ENCODE data around the gene DKK3.

Gene DKK3

DNA sequence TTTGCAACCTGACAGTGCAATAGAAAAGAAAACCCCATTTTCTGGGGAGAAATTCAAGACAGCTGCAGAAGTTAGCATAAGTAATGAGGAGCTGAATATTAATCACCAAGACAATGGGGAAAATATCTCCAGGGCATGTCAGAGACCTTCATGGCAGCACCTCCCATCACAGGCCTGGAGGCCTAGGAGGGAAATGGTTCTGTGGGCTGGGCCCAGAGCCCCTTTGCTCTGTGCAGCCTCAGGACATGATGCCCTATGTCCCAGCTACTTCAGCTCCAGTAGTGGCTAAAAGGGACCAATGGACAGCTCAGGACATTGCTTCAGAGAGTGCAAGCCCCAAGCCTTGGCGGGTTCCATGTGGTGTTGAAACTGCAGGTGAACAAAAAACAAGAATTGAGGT, 14.6 kb upstream of the DKK3 start:
- Histone ChIP-seq H3K79me2 (ENCODE audit: insufficient read depth, low read length) (no peaks in the 10 kb centered on the region), H3K4me2 (ENCODE audit: low read depth, low read length, poor library complexity, severe bottlenecking) (no peak overlapping the region), H2AFZ (ENCODE audit: low read depth, low read length, severe bottlenecking) (no peak overlapping the region), H4K20me1 (ENCODE audit: low read depth, low read length) (no peaks in the 10 kb centered on the region), H3K9ac (ENCODE audit: low read length) (no peak overlapping the region), H3K27ac (ENCODE audit: low read depth, low read length) (no peak overlapping the region), H3K9me3 (ENCODE audit: insufficient read depth, low read length) (peaks cover 12% of the 10 kb centered on the region; the same call in 1 of the 2 replicates), H3K27me3 (ENCODE audit: low read length) (no peaks in the 10 kb centered on the region), H3K4me3 (ENCODE audit: insufficient read depth, low read length, poor library complexity, severe bottlenecking) (no peak overlapping the region), H3F3A (ENCODE audit: insufficient read depth) (no peaks in the 10 kb centered on the region), H3K9me2 (replicated peaks; ENCODE audit: insufficient read depth, low read length) (no peaks in the 10 kb centered on the region), H3K36me3 (ENCODE audit: low read length) (no peaks in the 10 kb centered on the region)
- TF ChIP-seq, protein P1, sequence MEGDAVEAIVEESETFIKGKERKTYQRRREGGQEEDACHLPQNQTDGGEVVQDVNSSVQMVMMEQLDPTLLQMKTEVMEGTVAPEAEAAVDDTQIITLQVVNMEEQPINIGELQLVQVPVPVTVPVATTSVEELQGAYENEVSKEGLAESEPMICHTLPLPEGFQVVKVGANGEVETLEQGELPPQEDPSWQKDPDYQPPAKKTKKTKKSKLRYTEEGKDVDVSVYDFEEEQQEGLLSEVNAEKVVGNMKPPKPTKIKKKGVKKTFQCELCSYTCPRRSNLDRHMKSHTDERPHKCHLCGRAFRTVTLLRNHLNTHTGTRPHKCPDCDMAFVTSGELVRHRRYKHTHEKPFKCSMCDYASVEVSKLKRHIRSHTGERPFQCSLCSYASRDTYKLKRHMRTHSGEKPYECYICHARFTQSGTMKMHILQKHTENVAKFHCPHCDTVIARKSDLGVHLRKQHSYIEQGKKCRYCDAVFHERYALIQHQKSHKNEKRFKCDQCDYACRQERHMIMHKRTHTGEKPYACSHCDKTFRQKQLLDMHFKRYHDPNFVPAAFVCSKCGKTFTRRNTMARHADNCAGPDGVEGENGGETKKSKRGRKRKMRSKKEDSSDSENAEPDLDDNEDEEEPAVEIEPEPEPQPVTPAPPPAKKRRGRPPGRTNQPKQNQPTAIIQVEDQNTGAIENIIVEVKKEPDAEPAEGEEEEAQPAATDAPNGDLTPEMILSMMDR (IDR thresholded peaks at IDR 0.05; ENCODE audit: insufficient read depth, low read length, poor library complexity, severe bottlenecking): no peak
- TF ChIP-seq EZH2phosphoT487 (conservative IDR thresholded peaks at IDR 0.05; ENCODE audit: low read length): no peak

DNA sequence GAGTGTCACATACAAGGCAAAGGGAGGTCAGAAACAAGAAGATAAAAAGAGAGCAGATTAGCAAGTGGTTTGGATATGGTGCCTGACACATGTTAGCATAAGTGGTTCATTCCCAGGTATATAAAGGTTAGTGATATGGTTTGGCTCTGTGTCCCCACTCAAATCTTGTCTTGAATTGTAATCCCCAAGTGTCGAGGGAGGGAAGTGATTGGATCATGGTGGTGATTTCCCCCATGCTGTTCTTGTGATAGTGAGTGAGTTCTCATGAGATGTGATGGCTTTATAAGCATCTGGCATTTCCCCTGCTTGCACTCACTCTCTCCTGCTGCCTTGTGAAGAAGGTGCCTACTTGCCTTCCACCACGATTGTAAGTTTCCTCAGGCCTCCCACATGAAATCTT, 12.1 kb upstream of the DKK3 start:
- Histone ChIP-seq H2AFZ (ENCODE audit: low read depth, low read length, severe bottlenecking) (no peak overlapping the region), H3K4me2 (ENCODE audit: low read depth, low read length, poor library complexity, severe bottlenecking) (no peak overlapping the region), H3K36me3 (ENCODE audit: low read length) (no peaks in the 10 kb centered on the region), H3K79me2 (ENCODE audit: insufficient read depth, low read length) (no peaks in the 10 kb centered on the region), H3K9me3 (ENCODE audit: insufficient read depth, low read length) (peaks cover 12% of the 10 kb centered on the region; the same call in 1 of the 2 replicates), H3K9me2 (replicated peaks; ENCODE audit: insufficient read depth, low read length) (no peaks in the 10 kb centered on the region), H4K20me1 (ENCODE audit: low read depth, low read length) (no peaks in the 10 kb centered on the region), H3K4me3 (ENCODE audit: insufficient read depth, low read length, poor library complexity, severe bottlenecking) (no peak overlapping the region), H3K9ac (ENCODE audit: low read length) (no peak overlapping the region), H3K27ac (ENCODE audit: low read depth, low read length) (no peak overlapping the region), H3F3A (ENCODE audit: insufficient read depth) (no peaks in the 10 kb centered on the region), H3K27me3 (ENCODE audit: low read length) (no peaks in the 10 kb centered on the region)
- TF ChIP-seq EZH2phosphoT487 (conservative IDR thresholded peaks at IDR 0.05; ENCODE audit: low read length): no peak

DNA sequence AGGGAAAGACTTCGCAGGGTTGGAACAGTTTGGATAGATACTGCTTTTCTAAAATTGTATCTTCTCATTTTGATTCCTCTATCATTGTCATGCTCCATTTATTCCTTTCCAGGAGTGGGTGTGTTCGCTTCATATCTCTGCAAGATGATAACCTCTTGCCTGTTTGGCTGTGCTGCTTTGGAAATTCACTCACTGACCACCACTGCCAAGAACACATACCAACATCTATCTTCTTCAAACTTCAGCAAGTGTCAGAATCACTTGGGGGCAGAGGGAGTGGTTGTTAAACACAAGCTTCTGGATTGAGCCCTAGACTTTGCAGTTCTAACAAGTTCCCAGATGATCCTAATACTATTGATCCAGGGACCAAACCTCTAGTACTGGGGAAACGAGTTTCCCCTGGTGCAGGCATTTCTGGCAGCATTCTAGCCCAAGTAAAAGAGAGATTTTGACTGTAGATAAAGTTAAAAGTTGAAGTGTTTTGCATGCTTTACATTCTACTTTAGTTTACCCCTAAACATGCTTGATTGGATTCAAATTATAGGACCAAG, 11.5 kb upstream of the DKK3 start:
- H3K27me3 ChIP-seq (ENCODE audit: low read length): no peaks in the 10 kb centered on the region
- no peak overlapping the region for H3K4me3 ChIP-seq (ENCODE audit: insufficient read depth, low read length, poor library complexity, severe bottlenecking)
- H4K20me1 ChIP-seq (ENCODE audit: low read depth, low read length): no peaks in the 10 kb centered on the region
- no peak overlapping the region for H2AFZ ChIP-seq (ENCODE audit: low read depth, low read length, severe bottlenecking)
- no peak overlapping the region for H3K9ac ChIP-seq (ENCODE audit: low read length)
- H3K4me2 ChIP-seq (ENCODE audit: low read depth, low read length, poor library complexity, severe bottlenecking): no peak overlapping the region
- no peaks in the 10 kb centered on the region for H3K9me2 ChIP-seq (replicated peaks; ENCODE audit: insufficient read depth, low read length)
- H3F3A ChIP-seq (ENCODE audit: insufficient read depth): no peaks in the 10 kb centered on the region
- H3K36me3 ChIP-seq (ENCODE audit: low read length): no peaks in the 10 kb centered on the region
- TF ChIP-seq, protein P1 (IDR thresholded peaks at IDR 0.05; ENCODE audit: insufficient read depth, low read length, poor library complexity, severe bottlenecking): no peak
- no peak for TF ChIP-seq EZH2phosphoT487 (conservative IDR thresholded peaks at IDR 0.05; ENCODE audit: low read length)
- no peaks in the 10 kb centered on the region for H3K79me2 ChIP-seq (ENCODE audit: insufficient read depth, low read length)
- H3K9me3 ChIP-seq (ENCODE audit: insufficient read depth, low read length): peaks cover 12% of the 10 kb centered on the region; the same call in 1 of the 2 replicates
- no peak overlapping the region for H3K27ac ChIP-seq (ENCODE audit: low read depth, low read length)

DNA sequence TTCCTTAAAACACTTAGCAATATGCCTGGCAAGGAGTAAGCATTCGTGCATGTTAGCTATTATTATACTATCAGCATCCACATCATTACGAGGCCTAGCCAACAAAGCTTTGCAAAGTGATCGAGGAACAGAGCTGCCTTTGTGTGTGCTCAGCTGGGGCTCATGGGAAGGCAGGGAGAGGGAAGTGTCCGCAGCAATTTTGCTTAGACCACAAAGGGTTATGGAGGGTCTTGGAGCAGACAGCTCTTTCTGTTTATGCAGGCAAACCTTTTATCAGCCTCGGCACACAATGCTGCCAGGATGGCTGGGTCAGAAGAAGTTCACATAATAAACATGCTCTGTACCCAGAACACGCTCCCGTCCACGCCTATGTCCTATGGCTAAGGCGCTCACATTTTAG, 10.9 kb upstream of the DKK3 start:
- Histone ChIP-seq H3K4me3 (ENCODE audit: insufficient read depth, low read length, poor library complexity, severe bottlenecking) (no peak overlapping the region), H3F3A (ENCODE audit: insufficient read depth) (no peaks in the 10 kb centered on the region), H3K9me2 (replicated peaks; ENCODE audit: insufficient read depth, low read length) (no peaks in the 10 kb centered on the region), H3K27me3 (ENCODE audit: low read length) (no peaks in the 10 kb centered on the region), H3K9me3 (ENCODE audit: insufficient read depth, low read length) (peaks cover 6% of the 10 kb centered on the region; the same call in 1 of the 2 replicates), H3K27ac (ENCODE audit: low read depth, low read length) (no peak overlapping the region), H3K79me2 (ENCODE audit: insufficient read depth, low read length) (no peaks in the 10 kb centered on the region), H4K20me1 (ENCODE audit: low read depth, low read length) (no peaks in the 10 kb centered on the region), H3K4me2 (ENCODE audit: low read depth, low read length, poor library complexity, severe bottlenecking) (no peak overlapping the region), H2AFZ (ENCODE audit: low read depth, low read length, severe bottlenecking) (no peak overlapping the region), H3K36me3 (ENCODE audit: low read length) (no peaks in the 10 kb centered on the region), H3K9ac (ENCODE audit: low read length) (no peak overlapping the region)
- TF ChIP-seq, protein P1 (IDR thresholded peaks at IDR 0.05; ENCODE audit: insufficient read depth, low read length, poor library complexity, severe bottlenecking): no peak
- no peak for TF ChIP-seq EZH2phosphoT487 (conservative IDR thresholded peaks at IDR 0.05; ENCODE audit: low read length)
